SH-SY5Y (cell line): ENCODE results near the gene PAX5.

Experiments used
- GATA2 ChIP-seq: IDR thresholded peaks from 2 replicates; pipeline ENCODE4 v1.6.1; 2011; ENCODE audit warnings: mild to moderate bottlenecking, low read depth, low read length
- GATA3 ChIP-seq: IDR thresholded peaks from 2 replicates; pipeline ENCODE4 v1.6.1; 2011; ENCODE audit warnings: low read depth, mild to moderate bottlenecking, low read length, moderate library complexity

DNA sequence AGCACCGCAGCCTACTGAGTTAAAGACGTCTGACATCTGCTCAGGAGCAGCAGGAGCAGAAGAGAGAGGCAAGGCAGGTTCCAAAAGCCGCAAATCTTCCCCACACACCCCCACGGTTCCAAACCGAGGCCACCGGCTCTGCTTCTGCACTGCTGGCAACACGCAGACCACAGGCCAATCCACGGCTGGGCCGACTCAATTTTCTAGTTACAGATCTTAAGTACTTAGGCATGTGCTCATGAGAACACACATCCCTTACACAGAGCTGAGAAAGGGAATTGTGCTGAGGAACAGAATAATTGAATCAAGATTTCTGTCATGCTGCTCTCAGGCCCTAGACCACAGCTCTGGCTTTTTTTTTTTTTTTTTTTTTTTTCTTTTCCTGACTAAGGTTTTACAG, 32.6 kb downstream of the PAX5 start:
- TF ChIP-seq GATA2 (no peak), GATA3 (no peak)
